Loucy (cell line): ENCODE data around the gene GNAZ.

Experiments used
- CTCF ChIP-seq: fragments of 200-600 bp; sonication (generic); conservative IDR thresholded peaks from 2 replicates; pipeline ENCODE4 v1.5.1; 2014; ENCODE audit warnings: mild to moderate bottlenecking, antibody characterized with exemption, low read length
- EZH2phosphoT487 ChIP-seq: fragments of 200-600 bp; IDR thresholded peaks from 2 replicates; pipeline ENCODE4 v1.6.1; 2018; ENCODE audit warnings: antibody characterized with exemption, mild to moderate bottlenecking, moderate library complexity, borderline replicate concordance

GRCh38 chr22:23101524-23101923 lies 31.2 kb downstream of the GNAZ start:
- no peak for TF ChIP-seq CTCF
- TF ChIP-seq EZH2phosphoT487: no peak
